ENCODE results near the gene AVPI1. TPM values are rescaled to one million over a fixed set of nuclear protein-coding genes. Genes with fewer than 3 reads are reported as not detected.

AVPI1 gene
- total and polyA plus RNA-seq, 2 of the 13 experiments (the other 11 are each of a cell fraction or from before 2014, with no cell fraction given) = 39.8 to 61.2 TPM

GRCh38 chr10:97686962-97687784, at the start of gene AVPI1 (continued):
- TF ChIP-seq PATZ1 (CRISPR knock-in tag; IDR thresholded peaks at IDR 0.05) (peak; percentile 95), SCMH1 (CRISPR knock-in tag; IDR thresholded peaks at IDR 0.05; ENCODE audit: borderline replicate concordance) (no peak), GATAD1 (CRISPR knock-in tag; IDR thresholded peaks at IDR 0.05) (peak; percentile 76), ZNF737 (CRISPR knock-in tag; IDR thresholded peaks at IDR 0.05; ENCODE audit: borderline replicate concordance) (no peak), CREM (IDR thresholded peaks at IDR 0.05) (peak; percentile 61), CREM (CRISPR knock-in tag; IDR thresholded peaks at IDR 0.05) (no peak), HOXA9 (CRISPR knock-in tag; IDR thresholded peaks at IDR 0.05; ENCODE audit: borderline replicate concordance) (peak; percentile 53; the same call in 1 of the 2 replicates), ZBTB34 (CRISPR knock-in tag; IDR thresholded peaks at IDR 0.05) (peak; percentile 84), GMEB2 (CRISPR knock-in tag; IDR thresholded peaks at IDR 0.05; ENCODE audit: low read depth) (no peak), ZGPAT (CRISPR knock-in tag; IDR thresholded peaks at IDR 0.05) (peak; percentile 97), ZBTB38 (CRISPR knock-in tag; IDR thresholded peaks at IDR 0.05) (peak; percentile 80), THAP11 (CRISPR knock-in tag; IDR thresholded peaks at IDR 0.05) (peak; percentile 81), KDM4B (CRISPR knock-in tag; IDR thresholded peaks at IDR 0.05) (peak; percentile 71; the same call in 1 of the 2 replicates), ATF1 (CRISPR knock-in tag; IDR thresholded peaks at IDR 0.05) (no peak), GATAD2A (CRISPR knock-in tag; IDR thresholded peaks at IDR 0.05) (peak; percentile 81), ZNF703 (CRISPR knock-in tag; IDR thresholded peaks at IDR 0.05; ENCODE audit: borderline replicate concordance) (no peak; the same call in 1 of the 2 replicates), FIP1L1 (IDR thresholded peaks at IDR 0.05; ENCODE audit: borderline replicate concordance, insufficient read depth, low read depth, low read length) (no peak), ZNF577 (CRISPR knock-in tag; IDR thresholded peaks at IDR 0.05; ENCODE audit: borderline replicate concordance, low read depth) (no peak)

All from HepG2 (cell line).